NOMO-1 treated with dmso at 0.1 percent for 144 hours (cell line): ENCODE data around the gene DPH7.
"Not testable (repeated sequence)": the region's sequence is repeated elsewhere in the genome, so short reads cannot be mapped to it uniquely, and the experiment has no call there.

Experiments
- DNase-seq: peaks from one replicate; lab custom pipeline; 2025; ENCODE audit not compliant: unreplicated experiment; lab: John Stamatoyannopoulos, UW

Gene DPH7

GRCh38 chr9:137550958-137551263, 27.8 kb downstream of the DPH7 start:
- DNase-seq: not testable (repeated sequence)

GRCh38 chr9:137550231-137550621, 28.5 kb downstream of the DPH7 start, which contains the start of gene PNPLA7:
TSS of gene PNPLA7 (minus strand) at chr9:137550402. CDS start at chr9:137550197, 205 bp downstream.
- peak; percentile 64 for DNase-seq

GRCh38 chr9:137547687-137548543, 30.8 kb downstream of the DPH7 start:
- no peak for DNase-seq

- DNase-seq: no peak
Measured at GRCh38 chr9:137545123-137545522, 33.6 kb downstream of the DPH7 start.

GRCh38 chr9:137544176-137544760, 34.5 kb downstream of the DPH7 start:
- no peak for DNase-seq

- no peak for DNase-seq
Measured at GRCh38 chr9:137543237-137543963, 35.3 kb downstream of the DPH7 start.

- DNase-seq: no peak
Measured at GRCh38 chr9:137542486-137542885, 36.2 kb downstream of the DPH7 start.

GRCh38 chr9:137540536-137540935, 38.2 kb downstream of the DPH7 start:
- no peak for DNase-seq

GRCh38 chr9:137538058-137538457, 40.7 kb downstream of the DPH7 start:
- no peak for DNase-seq

- DNase-seq: peak; percentile 8
Measured at GRCh38 chr9:137536594-137537131, 42.1 kb downstream of the DPH7 start.

GRCh38 chr9:137535120-137535428, 43.7 kb downstream of the DPH7 start:
- no peak for DNase-seq

- DNase-seq: peak; percentile 81
Measured at GRCh38 chr9:137534256-137535119, 44.2 kb downstream of the DPH7 start.

GRCh38 chr9:137532891-137533468, 45.7 kb downstream of the DPH7 start:
- DNase-seq: not testable (repeated sequence)

- DNase-seq: no peak
Measured at GRCh38 chr9:137531099-137531765, 47.5 kb downstream of the DPH7 start.

GRCh38 chr9:137530331-137530730, 48.4 kb downstream of the DPH7 start:
- DNase-seq: no peak

GRCh38 chr9:137524981-137525317, 53.8 kb downstream of the DPH7 start:
- no peak for DNase-seq

GRCh38 chr9:137524161-137524980, 54.4 kb downstream of the DPH7 start:
- DNase-seq: no peak

GRCh38 chr9:137522746-137523455, 55.8 kb downstream of the DPH7 start:
- no peak for DNase-seq
